Nephron progenitor cell (in vitro differentiated cells): ENCODE results near the gene AXL.
"Not testable (repeated sequence)": the region's sequence is repeated elsewhere in the genome, so short reads cannot be mapped to it uniquely, and the experiment has no call there.

ENCODE experiments used
- DNase-seq: peaks from one replicate; pipeline ENCODE4 v3.0.0; 2021
- H3K27ac Mint-ChIP-seq: 2 replicates; pipeline ENCODE4 v1.8.0; 2021; ENCODE audit warnings: mild to moderate bottlenecking, moderate library complexity, mixed read lengths
- H3K27me3 Mint-ChIP-seq: 2 replicates; pipeline ENCODE4 v1.8.0; 2021; ENCODE audit warnings: mild to moderate bottlenecking, low read depth, mixed read lengths; ENCODE audit not compliant: poor library complexity
- H3K36me3 Mint-ChIP-seq: 2 replicates; pipeline ENCODE4 v1.8.0; 2021; ENCODE audit warnings: low read depth, mixed read lengths
- H3K4me1 Mint-ChIP-seq: 2 replicates; pipeline ENCODE4 v1.8.0; 2021; ENCODE audit warnings: mixed read lengths
- H3K4me3 Mint-ChIP-seq: 2 replicates; pipeline ENCODE4 v1.8.0; 2021; ENCODE audit warnings: mild to moderate bottlenecking, moderate library complexity, mixed read lengths
- H3K9me3 Mint-ChIP-seq: 2 replicates; pipeline ENCODE4 v1.8.0; 2021; ENCODE audit warnings: mild to moderate bottlenecking, moderate library complexity, mixed read lengths
- CTCF ChIP-seq: fragments of 200-600 bp; sonication (generic); IDR thresholded peaks from 2 replicates; pipeline ENCODE4 v1.5.0; 2021; ENCODE audit warnings: antibody characterized with exemption

Gene AXL

GRCh38 chr19:41269571-41269970 is 50.5 kb downstream of the AXL start:
- Mint-ChIP-seq H3K4me3 (no peak overlapping the region), H3K36me3 (peaks cover 55% of the 10 kb centered on the region), H3K27me3 (no peaks in the 10 kb centered on the region), H3K9me3 (no peaks in the 10 kb centered on the region), H3K4me1 (peaks cover 28% of the 10 kb centered on the region), H3K27ac (no peak overlapping the region)
- DNase-seq: no peak
- TF ChIP-seq CTCF: no peak

GRCh38 chr19:41273076-41273475 is 54.1 kb downstream of the AXL start:
- Mint-ChIP-seq H3K4me1 (no peaks in the 10 kb centered on the region), H3K27me3 (no peaks in the 10 kb centered on the region), H3K4me3 (no peak overlapping the region), H3K36me3 (peaks cover 80% of the 10 kb centered on the region), H3K9me3 (no peaks in the 10 kb centered on the region), H3K27ac (no peak overlapping the region)
- TF ChIP-seq CTCF: no peak
- no peak for DNase-seq

- Mint-ChIP-seq H3K4me1 (no peaks in the 10 kb centered on the region), H3K9me3 (no peaks in the 10 kb centered on the region), H3K36me3 (peaks cover 86% of the 10 kb centered on the region), H3K27me3 (no peaks in the 10 kb centered on the region), H3K27ac (no peak overlapping the region), H3K4me3 (no peak overlapping the region)
- no peak for DNase-seq
- no peak for TF ChIP-seq CTCF
Observed at GRCh38 chr19:41274802-41275201, 55.8 kb downstream of the AXL start.

GRCh38 chr19:41276231-41276630 is 57.2 kb downstream of the AXL start:
- Mint-ChIP-seq H3K4me1 (no peaks in the 10 kb centered on the region), H3K9me3 (no peaks in the 10 kb centered on the region), H3K36me3 (peaks cover 95% of the 10 kb centered on the region), H3K4me3 (no peak overlapping the region), H3K27me3 (no peaks in the 10 kb centered on the region), H3K27ac (no peak overlapping the region)
- DNase-seq: no peak
- TF ChIP-seq CTCF: no peak

GRCh38 chr19:41278478-41278877 is 59.5 kb downstream of the AXL start:
- Mint-ChIP-seq H3K36me3 (peaks cover 95% of the 10 kb centered on the region), H3K9me3 (no peaks in the 10 kb centered on the region), H3K4me1 (no peaks in the 10 kb centered on the region), H3K4me3 (no peak overlapping the region), H3K27me3 (no peaks in the 10 kb centered on the region), H3K27ac (no peak overlapping the region)
- no peak for DNase-seq
- no peak for TF ChIP-seq CTCF

- Mint-ChIP-seq H3K4me1 (peaks cover 5% of the 10 kb centered on the region), H3K36me3 (peaks cover 81% of the 10 kb centered on the region), H3K9me3 (no peaks in the 10 kb centered on the region), H3K4me3 (no peak overlapping the region), H3K27ac (peak overlapping the region; percentile 29), H3K27me3 (peaks cover 3% of the 10 kb centered on the region)
- TF ChIP-seq CTCF: no peak
- DNase-seq: no peak
Observed at GRCh38 chr19:41288673-41289530, 69.9 kb downstream of the AXL start.

GRCh38 chr19:41289814-41290213 is 70.8 kb downstream of the AXL start:
- not testable (repeated sequence) for H3K27ac Mint-ChIP-seq, H3K4me1 Mint-ChIP-seq, H3K4me3 Mint-ChIP-seq, DNase-seq, H3K9me3 Mint-ChIP-seq, H3K27me3 Mint-ChIP-seq
- H3K36me3 Mint-ChIP-seq: peaks cover 81% of the 10 kb centered on the region
